SK-N-SH (cell line): ENCODE measurements around the gene COL23A1. TPM values are rescaled to one million over a fixed set of nuclear protein-coding genes. Genes with fewer than 3 reads are reported as not detected.

Experiments used
- CTCF ChIA-PET: fragments of 300-600, 350-600 bp; formaldehyde crosslinking; extraction: SDS; loops from one replicate; lab custom pipeline; 2021; lab: Yijun Ruan, JAX
- POLR2A ChIA-PET: fragments of 350-600 bp; sonication (Branson Sonifier 250); formaldehyde crosslinking; extraction: SDS; loops from one replicate; lab custom pipeline; 2020; ENCODE audit warnings: antibody characterized with exemption, inconsistent platforms; lab: Yijun Ruan, JAX
- DNase-seq: peaks from one replicate; pipeline ENCODE4 v3.0.0; 2012
- H2AFZ ChIP-seq: fragments of 200-600 bp; sonication (generic); 2 replicates; pipeline ENCODE4 v1.8.1; 2016; ENCODE audit warnings: antibody characterized with exemption, mild to moderate bottlenecking, low read depth
- H3F3A ChIP-seq: fragments of 200-600 bp; sonication (generic); replicated peaks from 2 replicates; pipeline ENCODE3; 2016; ENCODE audit warnings: antibody characterized with exemption, mild to moderate bottlenecking; ENCODE audit not compliant: insufficient read depth
- H3K27ac ChIP-seq, 2 experiments: fragments of 200-500 bp in 1 of 2; fragments of 200-600 bp in 1 of 2; sonication (Bioruptor generic) in 1 of 2; sonication (generic), shearing (Covaris generic) in 1 of 2; 2 replicates each; pipeline versions ENCODE4 v1.5.1 to v1.6.1; 2014 to 2016; ENCODE audit warnings: low read depth in 2 of 2, inconsistent platforms in 1 of 2, low read length in 1 of 2, mild to moderate bottlenecking in 1 of 2, mixed read lengths in 1 of 2
- H3K27me3 ChIP-seq: fragments of 200-600 bp; sonication (generic), shearing (Covaris generic); 2 replicates; pipeline ENCODE4 v1.6.1; 2016; ENCODE audit warnings: mixed run types; ENCODE audit not compliant: insufficient read depth
- H3K36me3 ChIP-seq, 2 experiments: fragments of 200-500 bp in 1 of 2; fragments of 200-600 bp in 1 of 2; sonication (Bioruptor generic) in 1 of 2; sonication (generic) in 1 of 2; replicated peaks in 1 of 2; 2 replicates each; pipeline versions ENCODE3 to v1.5.1; 2014 to 2016; ENCODE audit warnings: low read length in 1 of 2, mild to moderate bottlenecking in 1 of 2; ENCODE audit not compliant: insufficient read depth in 2 of 2, control insufficient read depth in 1 of 2
- H3K4me1 ChIP-seq, 2 experiments: fragments of 200-500 bp in 1 of 2; fragments of 200-600 bp in 1 of 2; sonication (Bioruptor generic) in 1 of 2; sonication (generic), shearing (Covaris generic) in 1 of 2; 2 replicates each; pipeline versions ENCODE4 v1.5.1 to v1.6.1; 2014 to 2016; ENCODE audit warnings: low read depth in 1 of 2, low read length in 1 of 2, mixed run types in 1 of 2; ENCODE audit not compliant: insufficient read depth in 2 of 2, control insufficient read depth in 1 of 2
- H3K4me2 ChIP-seq: fragments of 200-600 bp; sonication (generic), shearing (Covaris generic); 2 replicates; pipeline ENCODE4 v1.6.1; 2017; ENCODE audit warnings: mixed run types
- H3K4me3 ChIP-seq, 2 experiments: fragments of 200-500 bp in 1 of 2; fragments of 200-600 bp in 1 of 2; sonication (Bioruptor generic) in 1 of 2; sonication (generic), shearing (Covaris generic) in 1 of 2; 2 replicates each; pipeline versions ENCODE4 v1.5.1 to v1.8.1; 2014 to 2016; ENCODE audit warnings: low read depth in 2 of 2, inconsistent platforms in 1 of 2, low read length in 1 of 2, mild to moderate bottlenecking in 1 of 2, mixed read lengths in 1 of 2, moderate library complexity in 1 of 2
- H3K79me2 ChIP-seq: fragments of 200-600 bp; sonication (generic); 2 replicates; pipeline ENCODE4 v1.8.1; 2017; ENCODE audit warnings: mild to moderate bottlenecking; ENCODE audit not compliant: insufficient read depth
- H3K9ac ChIP-seq: fragments of 200-600 bp; sonication (generic); 2 replicates; pipeline ENCODE4 v1.6.1; 2017; ENCODE audit warnings: mixed run types
- H3K9me2 ChIP-seq: fragments of 200-600 bp; sonication (generic); 2 replicates; pipeline ENCODE4 v1.6.1; 2017; ENCODE audit warnings: mixed run types
- H3K9me3 ChIP-seq: fragments of 200-600 bp; sonication (generic); 2 replicates; pipeline ENCODE4 v1.6.1; 2017; ENCODE audit warnings: mixed run types, mild to moderate bottlenecking, moderate library complexity
- H4K20me1 ChIP-seq: fragments of 200-600 bp; sonication (generic); 2 replicates; pipeline ENCODE4 v1.6.1; 2017; ENCODE audit warnings: mild to moderate bottlenecking, mixed run types; ENCODE audit not compliant: insufficient read depth
- CHD2 ChIP-seq: fragments of 150-350 bp; IDR thresholded peaks from 2 replicates; pipeline ENCODE4 v1.6.1; 2018; ENCODE audit warnings: low read length; ENCODE audit not compliant: partially characterized antibody
- ELF1 ChIP-seq: IDR thresholded peaks from 2 replicates; pipeline ENCODE4 v1.4.0; 2012
- FOXJ3 ChIP-seq: sonication (generic); formaldehyde crosslinking; IDR thresholded peaks from 2 replicates; pipeline ENCODE4 v1.5.1; 2020; ENCODE audit warnings: mild to moderate bottlenecking, missing genetic modification reagents
- GABPA ChIP-seq: IDR thresholded peaks from 2 replicates; pipeline ENCODE4 v1.4.0; 2012; ENCODE audit warnings: low read depth, mild to moderate bottlenecking
- GATA2 ChIP-seq: sonication (generic); formaldehyde crosslinking; IDR thresholded peaks from 2 replicates; pipeline ENCODE4 v1.5.0; 2020; ENCODE audit warnings: mild to moderate bottlenecking, missing genetic modification reagents
- IRF3 ChIP-seq: fragments of 150-350 bp; IDR thresholded peaks from 2 replicates; pipeline ENCODE4 v1.6.1; 2016; ENCODE audit warnings: mild to moderate bottlenecking, low read depth, low read length
- MAX ChIP-seq: IDR thresholded peaks from 2 replicates; pipeline ENCODE4 v1.4.0; 2012; ENCODE audit warnings: low read depth
- NFIC ChIP-seq: IDR thresholded peaks from 2 replicates; pipeline ENCODE4 v1.4.0; 2012; ENCODE audit warnings: borderline replicate concordance
- PBX3 ChIP-seq: IDR thresholded peaks from 2 replicates; pipeline ENCODE4; 2012
- RXRA ChIP-seq: IDR thresholded peaks from 2 replicates; pipeline ENCODE4 v1.4.0; 2012; ENCODE audit warnings: low read depth, mild to moderate bottlenecking, borderline replicate concordance
- SIN3A ChIP-seq: IDR thresholded peaks from 2 replicates; pipeline ENCODE4 v1.6.1; 2012; ENCODE audit warnings: low read depth, mild to moderate bottlenecking, low read length, moderate library complexity, borderline replicate concordance
- TAF1 ChIP-seq: IDR thresholded peaks from 2 replicates; pipeline ENCODE4 v1.6.1; 2012; ENCODE audit warnings: low read depth, mild to moderate bottlenecking, low read length, moderate library complexity, borderline replicate concordance
- YY1 ChIP-seq: IDR thresholded peaks from 2 replicates; pipeline ENCODE4 v1.4.0; 2012; ENCODE audit warnings: low read depth, mild to moderate bottlenecking
- ZBTB33 ChIP-seq: IDR thresholded peaks from 2 replicates; pipeline ENCODE4 v1.4.0; 2012; ENCODE audit warnings: low read depth, borderline replicate concordance
- WGBS: methylation state at CpG from one replicate; pipeline ENCODE4 v1.1.6; 2017; ENCODE audit warnings: low lambda C conversion rate; 5-methylcytosine and 5-hydroxymethylcytosine counted together
- polyA plus RNA-seq, 3 experiments: library from polyadenylated mRNA; depleted of rRNA; stranded (reverse); fragments of >200 nt; gene quantifications; 2 replicates each; pipeline ENCODE4 v1.2.3, GENCODE V29; 2012

The COL23A1 gene
- polyA plus RNA-seq, 1 of the 3 experiments (the other 2 are of a cell fraction) = 0.10 TPM

- Histone ChIP-seq H3K4me1 (peaks cover 0 to 71% of the 10 kb centered on the region in 2 experiments; a peak in 1 of 4 replicates), H4K20me1 (no peaks in the 10 kb centered on the region), H3K9me3 (no peaks in the 10 kb centered on the region), H3K27me3 (no peaks in the 10 kb centered on the region), H3K79me2 (no peaks in the 10 kb centered on the region), H3K27ac (peak overlapping the region in 1 of 2 experiments; percentile 14; a peak in 1 of 4 replicates), H2AFZ (no peak overlapping the region), H3K4me3 (no peak overlapping the region), H3K9me2 (no peaks in the 10 kb centered on the region), H3K36me3 (no peaks in the 10 kb centered on the region), H3F3A (no peaks in the 10 kb centered on the region), H3K9ac (no peak overlapping the region), H3K4me2 (no peak overlapping the region)
- TF ChIP-seq PBX3 (no peak), FOXJ3 (CRISPR knock-in tag) (no peak), YY1 (no peak), CHD2 (no peak), TAF1 (no peak), ELF1 (no peak), NFIC (no peak), RXRA (no peak), GATA2 (CRISPR knock-in tag) (no peak), SIN3A (no peak), MAX (no peak)
- WGBS = 54% methylated on average over 12 of the region's 12 CpGs
- ChIA-PET POLR2A (no interaction called here), CTCF (interaction anchor here (0.6 to 2.1 kb wide), 5 partner anchors 13 to 88 kb away, joined by 3 to 5 read pairs (median 4); no protein-coding TSS in a partner anchor)
- DNase-seq = no peak
Measured at GRCh38 chr5:178367736-178368120, 222.5 kb downstream of the COL23A1 start.

- peak overlapping the region in 1 of 2 experiments; percentile 91; a peak in 1 of 4 replicates for H3K27ac ChIP-seq
- DNase-seq = no peak
- no peaks in the 10 kb centered on the region for H3K27me3 ChIP-seq
- TF ChIP-seq TAF1 (no peak), GABPA (no peak), ELF1 (no peak), GATA2 (CRISPR knock-in tag) (no peak), ZBTB33 (no peak), IRF3 (no peak)
- H3K9ac ChIP-seq = no peak overlapping the region
- POLR2A ChIA-PET = no interaction called here
- no peaks in the 10 kb centered on the region for H3K9me2 ChIP-seq
- CTCF ChIA-PET = interaction anchor here (0.6 to 2.1 kb wide), 3 partner anchors 14 to 87 kb away, joined by 3 to 5 read pairs (median 4); no protein-coding TSS in a partner anchor
- H3K4me3 ChIP-seq = no peak overlapping the region
- H3K4me1 ChIP-seq = peaks cover 0 to 69% of the 10 kb centered on the region in 2 experiments; a peak in 1 of 4 replicates
- H3K4me2 ChIP-seq = no peak overlapping the region
- H3K9me3 ChIP-seq = no peaks in the 10 kb centered on the region
- no peaks in the 10 kb centered on the region for H3K79me2 ChIP-seq
- no peaks in the 10 kb centered on the region for H3K36me3 ChIP-seq
- H4K20me1 ChIP-seq = no peaks in the 10 kb centered on the region
- WGBS = 51% methylated on average over 21 of the region's 21 CpGs
- no peak overlapping the region for H2AFZ ChIP-seq
- no peaks in the 10 kb centered on the region for H3F3A ChIP-seq
Measured at GRCh38 chr5:178366998-178367735, 223.0 kb downstream of the COL23A1 start.
